Testis (tissue), 3 donors: Measurements from ENCODE around the gene ADAMTS12. TPM values are rescaled to one million over a fixed set of nuclear protein-coding genes. Genes with fewer than 3 reads are reported as not detected.

Source experiments
- DNase-seq: peaks from one replicate; pipeline ENCODE4 v3.0.0-alpha.2; 2019
- H3K27ac ChIP-seq, 2 donors: fragments of 200-600 bp; sonication (generic); one replicate each; pipeline ENCODE4 v1.5.1; 2019
- H3K27me3 ChIP-seq: fragments of 200-600 bp; sonication (generic); one replicate; pipeline ENCODE4 v1.5.1; 2019
- H3K36me3 ChIP-seq: fragments of 200-600 bp; sonication (generic); one replicate; pipeline ENCODE4 v1.5.1; 2017; ENCODE audit warnings: low read depth; ENCODE audit errors: missing control alignments
- H3K4me1 ChIP-seq: fragments of 200-600 bp; sonication (generic); one replicate; pipeline ENCODE4 v1.5.1; 2019
- H3K4me3 ChIP-seq, 2 donors: fragments of 200-600 bp; sonication (generic); one replicate each; pipeline ENCODE4 v1.5.1; 2017 to 2019
- H3K9me3 ChIP-seq: fragments of 200-600 bp; sonication (generic); one replicate; pipeline ENCODE4 v1.5.1; 2017
- POLR2A ChIP-seq: fragments of 450-650 bp; IDR thresholded peaks from one replicate; pipeline ENCODE4 v1.6.1; 2017; ENCODE audit warnings: antibody characterized with exemption, mild to moderate bottlenecking, moderate library complexity
- WGBS, 2 donors: methylation state at CpG; one replicate each; pipeline ENCODE4 v1.1.5; 2018; 5-methylcytosine and 5-hydroxymethylcytosine counted together
- intact Hi-C: fragments of 100-400 bp; cut with DNase I; formaldehyde crosslinking; loops from one replicate; pipeline ENCODE4 v1.15.1; 2023; ENCODE audit warnings: low total_unique reads
- polyA plus RNA-seq: library from polyadenylated mRNA; stranded (reverse); fragments of 350-450 nt; fragmentation: Illumina TruSeq; extraction: RNeasy Lipid Tissue Mini Kit (QIAGEN cat#74804); gene quantifications from one replicate; pipeline ENCODE4 v1.2.3, GENCODE V29; 2014; ENCODE audit warnings: low read depth, low replicate concordance; ENCODE audit not compliant: insufficient read depth
- total RNA-seq, 2 donors: library from RNA; depleted of rRNA; stranded (reverse); fragments of >200 nt; gene quantifications; one replicate each; pipeline ENCODE4 v1.2.3, GENCODE V29; 2016
- TF ChIP-seq, protein P1 (sequence below), 3 experiments: fragments of 450-650 bp in 2 of 3; fragments of 200-600 bp in 1 of 3; sonication (generic) in 1 of 3; IDR thresholded peaks; one replicate each; pipeline ENCODE4 v1.5.1; 2016 to 2019; ENCODE audit warnings: antibody characterized with exemption in 3 of 3, mild to moderate bottlenecking in 2 of 3, moderate library complexity in 1 of 3

ADAMTS12 gene
- total and polyA plus RNA-seq, 3 donors from 2014 or later = 4.9 to 9.3 (median 7.5) TPM

DNA sequence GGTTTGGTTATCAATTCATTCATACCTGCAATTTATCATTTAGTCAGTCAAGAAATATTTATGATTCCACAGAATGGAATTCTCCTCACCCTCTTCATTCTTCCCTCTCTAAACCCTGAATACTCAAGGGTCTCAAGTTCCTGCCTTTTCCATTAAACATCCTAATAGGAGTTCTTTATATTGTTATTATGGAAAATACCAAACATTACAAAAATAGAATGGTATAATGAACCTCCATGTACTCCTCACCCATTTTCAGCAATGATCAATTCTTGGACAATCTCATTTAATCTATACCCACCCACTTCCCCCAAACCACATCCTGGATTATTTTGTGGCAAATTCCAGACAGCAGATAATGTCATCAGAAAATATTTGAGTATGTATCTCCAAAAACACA is 74.5 kb downstream of the ADAMTS12 start:
- intact Hi-C loops = no loop called here
- Histone ChIP-seq H3K4me3 (no peak overlapping the region), H3K4me1 (no peaks in the 10 kb centered on the region), H3K27ac (no peak overlapping the region), H3K36me3 (no peaks in the 10 kb centered on the region), H3K27me3 (no peaks in the 10 kb centered on the region), H3K9me3 (no peaks in the 10 kb centered on the region)
- DNase-seq = no peak
- TF ChIP-seq POLR2A = no peak
- TF ChIP-seq, protein P1, sequence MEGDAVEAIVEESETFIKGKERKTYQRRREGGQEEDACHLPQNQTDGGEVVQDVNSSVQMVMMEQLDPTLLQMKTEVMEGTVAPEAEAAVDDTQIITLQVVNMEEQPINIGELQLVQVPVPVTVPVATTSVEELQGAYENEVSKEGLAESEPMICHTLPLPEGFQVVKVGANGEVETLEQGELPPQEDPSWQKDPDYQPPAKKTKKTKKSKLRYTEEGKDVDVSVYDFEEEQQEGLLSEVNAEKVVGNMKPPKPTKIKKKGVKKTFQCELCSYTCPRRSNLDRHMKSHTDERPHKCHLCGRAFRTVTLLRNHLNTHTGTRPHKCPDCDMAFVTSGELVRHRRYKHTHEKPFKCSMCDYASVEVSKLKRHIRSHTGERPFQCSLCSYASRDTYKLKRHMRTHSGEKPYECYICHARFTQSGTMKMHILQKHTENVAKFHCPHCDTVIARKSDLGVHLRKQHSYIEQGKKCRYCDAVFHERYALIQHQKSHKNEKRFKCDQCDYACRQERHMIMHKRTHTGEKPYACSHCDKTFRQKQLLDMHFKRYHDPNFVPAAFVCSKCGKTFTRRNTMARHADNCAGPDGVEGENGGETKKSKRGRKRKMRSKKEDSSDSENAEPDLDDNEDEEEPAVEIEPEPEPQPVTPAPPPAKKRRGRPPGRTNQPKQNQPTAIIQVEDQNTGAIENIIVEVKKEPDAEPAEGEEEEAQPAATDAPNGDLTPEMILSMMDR (IDR thresholded peaks at IDR 0.05) = no peak

DNA sequence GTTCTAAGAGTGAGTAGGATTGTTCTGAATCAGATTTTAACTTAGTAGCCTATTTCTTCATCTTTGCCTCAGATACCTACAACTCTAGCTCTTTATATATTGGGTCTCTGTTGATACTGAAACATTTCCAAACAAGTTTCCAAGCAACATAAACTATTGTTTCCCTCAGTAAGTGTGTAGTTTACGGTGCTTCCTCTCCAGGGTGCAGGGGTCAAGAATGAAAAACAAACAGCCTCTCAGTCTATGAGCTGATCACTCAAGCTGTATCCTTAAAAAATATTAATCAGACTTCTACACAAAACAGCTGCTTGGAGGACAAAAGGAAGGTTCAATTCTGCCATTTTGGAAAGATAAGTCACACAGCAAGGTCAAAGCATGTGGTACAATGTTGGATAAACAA is 75.0 kb downstream of the ADAMTS12 start:
- WGBS, 2 donors = 13 to 15% methylated on average over 1 of the region's 1 CpG
- H3K9me3 ChIP-seq = no peaks in the 10 kb centered on the region
- intact Hi-C loops = no loop called here
- no peak overlapping the region for H3K4me3 ChIP-seq
- TF ChIP-seq, protein P1 (IDR thresholded peaks at IDR 0.05) = no peak
- TF ChIP-seq POLR2A = no peak
- no peaks in the 10 kb centered on the region for H3K27me3 ChIP-seq
- H3K27ac ChIP-seq = no peak overlapping the region
- no peaks in the 10 kb centered on the region for H3K36me3 ChIP-seq
- H3K4me1 ChIP-seq = no peaks in the 10 kb centered on the region
- DNase-seq = no peak

DNA sequence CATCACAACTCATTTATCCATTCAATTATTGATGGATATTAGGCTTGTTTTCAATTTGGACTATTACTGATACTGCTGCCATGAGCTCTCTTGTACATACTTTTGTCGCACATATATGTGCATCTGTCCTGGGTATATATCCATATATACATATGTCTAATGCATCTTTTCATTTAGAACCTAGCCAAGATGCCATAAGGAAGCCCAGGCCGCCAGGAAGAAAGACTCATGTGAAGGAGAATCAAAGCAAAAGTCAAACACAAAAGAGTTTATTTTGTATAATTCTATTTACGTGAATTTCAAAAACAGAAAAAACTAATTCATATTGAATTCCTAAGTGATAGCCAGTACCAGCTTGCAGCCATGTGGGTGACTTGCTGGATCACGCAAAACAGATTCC is 79.0 kb downstream of the ADAMTS12 start:
- Histone ChIP-seq H3K27me3 (no peaks in the 10 kb centered on the region), H3K4me3 (no peak overlapping the region), H3K36me3 (no peaks in the 10 kb centered on the region), H3K9me3 (no peaks in the 10 kb centered on the region), H3K4me1 (no peaks in the 10 kb centered on the region), H3K27ac (no peak overlapping the region)
- intact Hi-C loops = no loop called here
- no peak for DNase-seq
- TF ChIP-seq POLR2A = no peak
- WGBS, 2 donors = 92 to 99% methylated on average over 4 of the region's 4 CpGs

DNA sequence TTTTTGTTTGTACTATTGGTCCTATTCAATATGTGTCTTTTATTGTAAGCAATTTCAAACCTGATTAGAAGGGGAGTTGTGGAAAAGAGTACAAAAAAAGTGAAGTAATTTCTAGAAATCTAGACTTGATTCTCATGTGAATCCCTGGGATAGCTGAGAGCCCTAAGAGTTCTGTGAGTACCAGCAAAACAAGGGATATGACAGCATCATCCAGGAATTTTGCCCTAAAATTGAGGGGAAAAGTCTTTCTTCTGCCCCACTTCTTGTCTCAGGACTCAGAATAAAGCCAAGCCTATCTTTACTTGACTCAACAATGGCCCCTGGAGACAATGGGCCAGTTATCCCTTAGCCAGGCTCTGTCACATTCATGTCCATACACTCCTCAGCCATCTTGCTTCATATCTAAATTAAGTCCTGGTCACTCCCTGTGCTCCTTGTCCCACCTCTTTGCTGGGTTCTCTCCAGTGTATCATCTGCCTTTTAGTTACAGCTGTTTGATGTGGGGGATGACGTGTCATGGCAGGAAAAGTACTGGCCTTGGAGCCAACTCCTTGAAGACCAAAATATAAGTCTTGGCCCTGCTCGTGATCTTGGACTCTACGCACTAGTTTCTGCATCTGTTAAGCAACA is 81.2 kb downstream of the ADAMTS12 start:
- Histone ChIP-seq H3K27me3 (no peaks in the 10 kb centered on the region), H3K4me3 (no peak overlapping the region), H3K9me3 (no peaks in the 10 kb centered on the region), H3K27ac (peak overlapping the region in 1 of 2 donors; percentile 38), H3K4me1 (no peaks in the 10 kb centered on the region), H3K36me3 (no peaks in the 10 kb centered on the region)
- DNase-seq = no peak
- intact Hi-C loops = no loop called here
- TF ChIP-seq, protein P1 (IDR thresholded peaks at IDR 0.05) = no peak
- no peak for TF ChIP-seq POLR2A
- WGBS, 2 donors = 70 to 87% methylated on average over 3 of the region's 3 CpGs

DNA sequence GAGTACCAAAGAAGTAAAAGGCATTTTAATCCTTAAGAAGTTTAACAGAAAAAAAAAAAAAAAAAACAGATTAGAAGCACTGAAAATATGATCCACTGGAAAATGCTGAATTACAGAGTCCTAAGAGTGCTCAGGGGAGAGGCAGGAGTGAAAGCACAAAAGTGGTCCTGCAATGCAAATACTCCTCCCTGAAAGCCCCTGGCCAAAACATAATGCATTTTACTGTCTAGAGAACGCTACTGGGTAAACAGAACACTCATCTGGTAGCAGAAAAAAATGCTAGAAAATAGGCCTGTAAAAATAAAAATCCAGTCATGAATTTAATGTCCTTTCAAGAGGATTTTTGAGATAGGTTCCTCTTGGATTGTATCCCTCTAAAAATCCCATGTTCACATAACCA is 81.9 kb downstream of the ADAMTS12 start:
- WGBS, 2 donors = 42 to 57% methylated on average over 1 of the region's 1 CpG
- no peaks in the 10 kb centered on the region for H3K36me3 ChIP-seq
- no peaks in the 10 kb centered on the region for H3K27me3 ChIP-seq
- H3K27ac ChIP-seq = peak overlapping the region in 1 of 2 donors; percentile 38
- TF ChIP-seq POLR2A = no peak
- TF ChIP-seq, protein P1 (IDR thresholded peaks at IDR 0.05) = no peak
- no peak overlapping the region for H3K4me3 ChIP-seq
- H3K9me3 ChIP-seq = no peaks in the 10 kb centered on the region
- DNase-seq = no peak
- no peaks in the 10 kb centered on the region for H3K4me1 ChIP-seq
- intact Hi-C loops = no loop called here
